Measurements from ENCODE around the gene MALAT1.

GRCh38 chr11:65471447-65471891 lies 27.4 kb upstream of the MALAT1 start:
- TF ChIP-seq CTCF (IDR thresholded peaks at IDR 0.05) (peak in 3 of 4 experiments; percentile 72 to 83 (median 74)), POLR2AphosphoS5 (IDR thresholded peaks at IDR 0.05) (peak; percentile 85)
